GM18526 (cell line): ENCODE data around the gene BRD1.

Source experiments
- POLR2A ChIP-seq: IDR thresholded peaks from 3 replicates; pipeline ENCODE4 v1.6.1; 2011; ENCODE audit not compliant: insufficient read length; ENCODE audit errors: extremely low read depth

The BRD1 gene

DNA sequence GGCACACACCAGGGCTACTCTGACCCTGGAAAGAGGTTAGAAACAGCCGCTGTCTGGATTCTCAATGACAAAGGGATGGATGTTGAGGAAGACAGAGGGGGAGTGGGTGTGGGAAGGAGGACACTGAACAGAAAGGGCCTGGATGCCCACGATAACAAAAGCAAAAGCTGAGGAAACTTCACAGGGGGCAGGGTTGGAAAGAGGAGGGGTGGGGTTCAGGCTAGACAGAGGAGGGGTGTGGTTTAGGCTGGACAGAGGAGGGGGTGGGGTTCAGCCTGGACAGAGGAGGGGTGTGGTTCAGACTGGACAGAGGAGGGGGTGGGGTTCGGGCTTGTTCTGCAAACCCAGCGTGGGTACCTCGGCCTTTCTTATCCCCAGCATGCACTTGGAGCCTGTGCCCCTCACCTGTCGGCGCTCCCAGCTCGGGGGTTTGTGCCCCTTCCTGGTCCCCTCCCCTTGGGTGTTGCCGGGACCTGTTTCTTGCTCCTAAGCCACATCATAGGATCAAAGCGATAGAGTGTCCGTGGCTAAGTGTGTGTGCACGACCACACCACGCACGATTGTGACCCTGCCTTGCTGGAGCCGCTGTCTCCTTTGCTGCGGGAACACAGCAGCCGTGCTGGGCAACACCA, 75.6 kb downstream of the BRD1 start:
- no peak for TF ChIP-seq POLR2A

DNA sequence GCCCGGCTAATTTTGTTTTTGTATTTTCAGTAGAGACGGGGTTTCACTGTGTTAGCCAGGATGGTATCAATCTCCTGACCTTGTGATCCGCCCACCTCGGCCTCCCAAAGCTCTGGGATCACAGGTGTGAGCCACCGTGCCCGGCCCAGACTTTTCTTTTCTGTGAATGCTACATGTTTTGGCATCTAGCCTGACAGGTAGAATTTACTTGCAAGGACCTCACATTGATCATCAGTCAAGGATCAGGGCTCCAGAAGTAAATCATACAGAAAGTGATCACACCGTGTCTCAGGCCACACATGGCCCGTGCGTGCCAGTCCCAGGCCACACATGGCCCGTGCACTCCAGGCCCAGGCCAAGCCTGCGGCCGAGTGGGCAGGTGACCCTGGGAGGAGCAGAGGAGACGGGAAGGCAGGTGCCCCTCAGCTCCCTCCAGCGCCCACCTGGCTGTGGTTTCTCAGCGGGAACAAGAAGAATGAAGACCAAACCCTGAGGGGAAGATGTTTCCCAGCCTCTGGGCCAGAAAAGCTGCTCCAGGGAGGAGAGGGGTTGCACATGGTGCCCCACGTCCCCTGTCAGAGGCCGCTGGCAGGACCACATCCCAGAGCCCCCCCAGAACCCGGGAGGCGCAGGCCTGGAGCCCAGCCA, 76.2 kb downstream of the BRD1 start:
- TF ChIP-seq POLR2A = no peak

DNA sequence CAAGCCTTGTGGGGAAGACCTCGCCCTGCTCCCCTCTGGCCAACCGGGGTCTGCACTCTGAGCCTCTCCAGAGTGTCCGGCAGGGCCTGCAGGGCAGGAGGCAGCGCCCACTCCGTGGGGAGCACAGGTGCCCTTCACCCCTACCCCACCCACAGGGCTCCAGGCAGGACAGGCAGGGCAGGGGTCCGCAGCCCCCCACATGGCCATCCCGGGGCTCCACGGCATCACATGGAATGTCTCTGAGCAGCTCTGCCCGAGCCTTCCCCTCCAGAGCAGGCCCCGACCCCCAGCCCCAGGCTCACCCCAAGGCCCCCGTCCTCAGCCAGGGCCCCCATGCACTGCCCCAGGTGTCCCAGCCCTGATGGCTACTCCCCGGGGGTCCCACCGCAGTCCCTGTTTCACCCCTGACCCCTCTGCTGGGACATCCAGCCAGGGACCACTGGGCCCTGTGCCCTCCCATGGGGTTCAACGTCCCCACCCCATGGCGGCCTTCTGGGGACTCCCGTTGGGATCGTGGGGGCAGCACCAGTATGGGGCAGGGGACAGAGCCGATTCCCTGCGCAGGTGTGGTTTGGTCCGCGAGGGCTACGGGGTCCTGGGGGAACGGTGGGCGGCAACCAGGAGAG, 77.7 kb downstream of the BRD1 start:
- no peak for TF ChIP-seq POLR2A

DNA sequence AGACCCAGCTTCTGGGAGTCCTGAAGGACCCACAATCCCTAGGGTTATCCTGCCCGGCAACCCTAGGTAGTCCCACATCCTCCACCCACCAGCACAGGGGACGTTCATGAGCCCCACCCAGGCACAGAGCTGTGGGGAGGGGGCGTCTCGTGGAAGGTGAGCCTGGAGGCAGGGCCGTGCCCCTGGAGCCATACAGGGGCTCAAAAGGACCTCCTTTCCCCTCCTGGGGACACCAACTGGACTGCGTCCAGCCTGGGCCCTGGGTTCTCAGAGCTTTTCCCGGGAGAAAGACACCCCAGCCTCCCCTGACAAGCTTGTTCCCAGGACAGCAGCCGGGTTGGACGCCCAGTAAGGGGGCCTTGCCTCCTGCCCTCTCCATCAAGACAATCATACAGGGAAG, 78.4 kb downstream of the BRD1 start:
- no peak for TF ChIP-seq POLR2A

DNA sequence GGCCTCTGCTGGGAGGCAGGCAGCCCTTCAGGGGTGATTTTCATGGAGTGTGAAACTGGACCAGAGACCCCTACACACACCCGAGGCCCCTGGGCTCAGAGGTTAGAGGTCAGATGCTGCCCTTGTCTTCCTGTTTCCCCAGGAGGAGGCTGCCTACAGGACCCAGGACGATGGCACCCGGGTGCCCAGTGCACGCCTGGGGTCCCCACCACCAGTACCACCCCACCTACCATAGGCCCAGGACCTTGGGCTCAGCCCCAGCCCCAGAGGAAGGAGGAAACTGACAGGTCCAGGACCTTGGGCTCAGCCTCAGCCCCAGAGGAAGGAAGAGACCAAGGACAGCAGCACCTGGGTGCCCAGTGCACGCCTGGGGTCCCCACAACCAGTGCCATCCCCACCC, 79.2 kb downstream of the BRD1 start:
- TF ChIP-seq POLR2A = no peak

DNA sequence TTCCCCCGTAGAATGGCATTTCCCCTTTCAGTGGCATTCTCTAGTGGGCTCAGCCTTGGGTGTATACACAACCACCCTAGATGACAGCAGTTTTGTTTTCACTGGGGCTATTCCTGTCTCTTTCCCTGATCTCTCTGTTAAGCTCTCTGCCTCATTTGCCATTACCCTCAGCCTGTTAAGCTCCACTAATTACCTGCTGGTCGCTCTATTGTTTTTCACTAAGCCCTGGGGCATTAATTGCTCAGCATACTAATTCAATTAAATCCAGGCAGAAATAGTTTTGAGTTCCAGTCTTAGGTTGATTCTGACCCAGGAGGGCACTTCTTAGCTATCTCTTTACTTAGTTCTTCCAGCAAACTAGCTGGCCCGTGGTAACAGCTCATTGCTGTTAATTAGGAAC, 80.0 kb downstream of the BRD1 start:
- no peak for TF ChIP-seq POLR2A

DNA sequence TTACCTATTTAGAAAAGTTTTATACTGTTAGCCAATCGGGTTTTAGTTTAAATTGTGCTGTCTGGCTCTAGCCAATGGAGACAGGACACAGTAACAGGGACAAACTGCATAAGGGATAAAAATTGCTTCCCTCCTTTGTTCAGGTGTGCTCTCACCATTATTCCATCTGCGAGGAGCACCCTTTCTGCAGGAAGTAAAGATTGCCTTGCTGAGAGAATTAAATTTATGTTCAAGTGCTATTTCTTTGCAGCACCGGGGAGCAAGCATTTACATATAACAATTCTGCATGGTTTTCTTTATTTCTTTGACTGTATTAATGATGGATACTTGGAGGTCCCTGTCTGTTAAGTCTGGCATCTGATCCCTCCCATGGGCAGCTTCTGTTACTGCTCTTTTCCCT, 80.5 kb downstream of the BRD1 start:
- TF ChIP-seq POLR2A = no peak

DNA sequence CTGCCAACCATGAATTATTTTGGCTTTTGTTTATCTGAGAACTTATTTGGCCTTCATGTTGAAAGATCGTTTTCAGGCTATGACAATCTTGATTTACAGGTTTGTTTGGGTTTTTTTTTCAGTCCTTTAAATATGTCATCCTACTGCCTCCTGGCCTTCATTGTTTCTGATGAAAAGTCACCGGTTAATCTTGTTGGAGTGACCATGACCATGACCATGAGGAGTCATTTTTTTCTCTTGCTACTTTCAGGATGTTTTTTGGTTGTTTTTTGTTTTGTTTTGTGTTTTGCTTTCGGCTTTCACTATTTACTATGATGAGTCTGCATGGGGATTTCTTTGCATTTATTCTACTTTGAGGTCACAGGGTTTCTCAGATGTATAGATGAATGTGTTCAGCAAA, 81.6 kb downstream of the BRD1 start:
- no peak for TF ChIP-seq POLR2A

DNA sequence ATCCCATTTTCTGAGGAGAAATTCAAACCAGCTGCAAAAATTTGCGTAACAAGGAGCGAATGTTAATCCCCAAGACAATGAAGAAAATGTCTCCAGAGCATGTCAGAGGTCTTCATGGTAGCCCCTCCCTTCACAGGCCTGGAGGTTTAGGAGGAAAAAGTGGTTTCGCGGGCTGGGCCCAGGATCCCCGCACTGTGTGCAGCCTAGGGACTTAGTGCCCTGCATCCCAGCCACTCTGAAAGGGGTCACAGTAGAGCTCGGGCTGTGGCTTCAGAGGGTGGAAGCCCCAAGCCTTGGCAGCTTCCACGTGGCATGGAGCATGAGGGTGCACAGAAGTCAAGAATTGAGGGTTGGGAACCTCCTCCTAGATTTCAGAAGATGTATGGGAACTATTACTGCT, 87.4 kb downstream of the BRD1 start:
- no peak for TF ChIP-seq POLR2A

DNA sequence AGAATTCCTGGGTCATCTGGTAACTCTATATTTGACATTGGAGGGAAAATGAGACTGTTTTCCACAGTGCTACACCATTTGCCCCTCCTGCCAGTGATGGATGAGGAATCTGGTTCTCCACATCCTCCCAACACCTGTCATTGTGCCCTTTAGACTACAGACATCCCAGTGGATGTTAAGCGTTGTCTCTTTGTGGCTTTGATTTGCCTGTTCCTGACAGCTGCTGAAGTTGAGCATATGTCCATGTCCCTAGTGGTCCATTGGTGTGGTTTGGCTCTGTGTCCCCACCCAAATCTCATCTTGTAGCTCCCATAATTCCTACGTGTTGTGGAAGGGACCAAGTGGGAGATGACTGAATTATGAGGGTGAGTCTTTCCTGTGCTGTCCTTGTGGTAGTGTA, 88.5 kb downstream of the BRD1 start:
- TF ChIP-seq POLR2A = no peak

DNA sequence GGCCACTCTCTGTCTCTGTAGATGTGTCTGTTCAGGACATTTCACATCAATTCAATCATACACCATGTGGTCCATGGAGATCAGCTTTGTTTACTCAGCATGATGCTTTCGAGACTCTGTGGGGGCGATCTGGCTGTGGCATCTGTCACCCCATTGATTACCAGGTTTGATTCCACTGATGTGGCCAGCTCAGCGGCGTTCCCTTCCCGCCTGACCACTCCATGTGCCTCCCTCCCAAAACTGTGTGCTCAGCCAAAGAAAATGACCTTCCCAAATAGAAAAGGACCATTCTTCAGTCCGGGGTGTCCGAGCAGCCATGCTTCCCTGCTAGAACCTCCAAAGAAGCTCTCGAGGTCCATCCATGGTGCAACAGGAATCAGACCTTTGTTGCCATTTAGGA, 89.1 kb downstream of the BRD1 start:
- no peak for TF ChIP-seq POLR2A

DNA sequence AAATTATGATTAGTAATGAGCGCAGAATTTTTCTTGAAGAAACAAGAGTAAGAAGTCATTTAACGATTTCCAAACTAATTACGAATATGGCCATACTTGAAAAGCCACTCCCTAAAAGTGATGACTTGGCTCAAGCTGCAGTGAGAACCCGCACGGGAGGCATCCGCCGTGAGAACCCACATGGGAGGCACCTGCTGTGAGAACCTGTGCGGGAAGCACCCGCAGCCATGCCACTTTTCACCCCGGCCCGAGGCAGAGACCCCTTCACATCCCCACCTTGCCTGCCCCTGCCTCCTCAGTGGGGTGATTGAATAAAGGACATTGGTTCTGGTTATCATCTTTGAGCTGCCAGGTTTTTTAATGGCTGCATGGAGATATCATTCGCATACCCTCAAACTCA, 89.7 kb downstream of the BRD1 start:
- TF ChIP-seq POLR2A = no peak

DNA sequence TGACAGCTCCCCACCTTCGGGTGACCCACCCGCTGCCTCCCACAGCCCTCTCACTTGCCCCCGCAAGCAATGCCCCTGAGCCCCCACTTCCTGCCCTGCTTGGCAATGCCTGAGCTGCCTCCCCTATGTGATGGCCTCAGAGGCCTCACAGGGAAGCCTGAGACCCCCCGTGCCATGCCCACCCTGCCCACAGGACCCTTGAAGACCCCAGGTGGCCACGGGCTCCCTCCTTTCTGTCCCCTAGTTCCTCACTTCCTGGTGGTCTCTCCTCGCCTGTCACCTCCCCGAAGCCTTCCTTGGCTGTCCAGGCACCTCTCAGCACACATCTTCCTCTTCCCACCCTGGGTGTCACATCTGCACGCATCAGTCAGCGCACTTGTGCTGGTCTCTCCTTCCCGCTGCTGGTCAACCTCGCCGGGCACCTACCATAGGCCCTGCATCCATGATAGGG, 90.5 kb downstream of the BRD1 start:
- no peak for TF ChIP-seq POLR2A

DNA sequence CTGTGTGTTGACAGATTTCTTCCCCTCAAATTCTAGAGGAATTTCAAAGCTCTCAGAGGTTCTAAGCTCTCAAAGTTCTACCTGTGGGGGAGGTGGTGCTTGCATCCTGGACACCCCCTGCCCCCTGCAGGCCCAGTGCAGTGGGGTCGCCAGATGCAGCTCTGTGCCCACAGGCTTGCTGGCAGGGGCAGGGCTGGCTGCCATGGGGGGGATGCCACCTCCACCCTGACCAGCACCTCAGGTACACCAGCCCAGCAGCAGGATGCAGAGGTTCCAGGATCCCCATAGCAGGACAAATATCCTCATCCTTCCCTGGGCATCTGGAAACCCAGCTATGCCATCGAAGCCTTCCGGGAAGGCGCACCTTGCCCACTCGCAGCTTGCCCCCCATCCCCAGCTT, 91.1 kb downstream of the BRD1 start:
- no peak for TF ChIP-seq POLR2A

DNA sequence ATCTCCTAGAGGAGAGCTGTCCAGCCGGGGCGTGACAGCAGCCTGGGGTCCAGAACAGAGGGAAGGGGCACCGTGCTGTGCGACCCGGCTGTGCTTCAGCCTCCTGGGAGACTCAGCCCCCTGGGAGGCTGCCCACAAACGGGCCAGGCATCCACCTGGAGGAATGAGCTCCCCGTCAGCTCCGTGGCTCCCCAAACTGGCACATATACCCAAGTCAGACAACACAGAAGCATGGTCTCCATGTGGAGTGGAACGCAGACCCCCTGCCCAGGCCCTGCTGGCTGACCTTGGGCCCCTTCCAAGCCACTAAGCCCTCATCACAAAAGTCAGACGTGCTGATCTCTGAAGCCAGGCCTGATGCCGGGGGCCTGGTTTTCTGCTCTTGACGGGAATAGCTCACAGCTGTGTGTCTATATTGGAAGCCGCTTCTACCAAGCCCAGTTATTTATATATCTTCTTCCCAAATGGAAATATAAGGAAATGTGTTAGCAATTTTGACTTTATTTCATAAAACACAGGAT, 91.7 kb downstream of the BRD1 start:
- no peak for TF ChIP-seq POLR2A

DNA sequence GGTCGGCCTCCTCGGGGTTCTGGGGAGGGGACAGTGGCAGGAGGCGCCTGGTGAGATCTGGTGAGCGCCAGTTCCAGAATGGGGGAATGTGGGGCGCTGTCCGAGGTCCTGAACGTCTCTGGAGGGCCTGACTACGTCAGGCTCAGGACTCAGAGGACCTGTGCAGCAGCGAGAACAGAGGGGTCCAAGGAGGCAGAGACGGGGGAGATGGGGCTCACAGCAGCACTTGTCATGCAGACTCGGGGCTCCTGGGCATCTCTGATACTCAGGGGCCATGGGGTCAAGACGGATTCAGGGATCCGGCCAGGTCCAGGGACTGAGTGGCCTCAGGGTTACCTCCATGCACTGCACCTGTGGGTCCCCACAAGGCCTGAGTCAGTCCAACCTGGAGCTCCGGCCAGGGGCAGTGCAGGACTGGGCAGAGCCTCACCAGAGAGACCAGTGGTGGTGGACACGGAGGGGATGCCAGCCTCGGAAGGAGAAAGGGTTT, 92.2 kb downstream of the BRD1 start:
- no peak for TF ChIP-seq POLR2A
